Measurements from ENCODE around the gene CBLB. TPM values are rescaled to one million over a fixed set of nuclear protein-coding genes. Genes with fewer than 3 reads are reported as not detected.
"Not testable (repeated sequence)": the region's sequence is repeated elsewhere in the genome, so short reads cannot be mapped to it uniquely, and the experiment has no call there.

Gene CBLB
- polyA plus RNA-seq, 3 donors: 43.2 to 57.0 (median 49.9) TPM

DNA sequence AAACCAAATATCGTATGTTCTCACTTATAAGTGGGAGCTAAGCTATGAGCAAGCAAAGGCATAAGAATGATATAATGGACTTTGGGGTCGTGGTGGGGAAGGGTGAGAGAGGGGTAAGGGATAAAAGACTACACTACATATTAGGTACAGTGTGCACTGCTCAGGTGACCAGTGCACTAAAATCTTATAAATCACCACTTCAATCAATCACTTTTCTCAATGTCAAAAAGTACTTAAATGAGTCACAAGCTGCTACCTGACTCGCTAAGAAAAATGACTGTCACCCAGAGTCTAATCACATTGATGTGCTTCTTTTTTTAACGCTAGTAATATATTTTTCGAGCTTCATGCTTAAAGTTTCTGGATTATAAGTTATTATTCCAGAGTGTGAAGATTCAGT lies 95.5 kb downstream of the CBLB start:
- no peak for DNase-seq (ENCODE audit: extremely low read depth in 1 of 11, low read depth in 9 of 11, low spot score in 4 of 11)

DNA sequence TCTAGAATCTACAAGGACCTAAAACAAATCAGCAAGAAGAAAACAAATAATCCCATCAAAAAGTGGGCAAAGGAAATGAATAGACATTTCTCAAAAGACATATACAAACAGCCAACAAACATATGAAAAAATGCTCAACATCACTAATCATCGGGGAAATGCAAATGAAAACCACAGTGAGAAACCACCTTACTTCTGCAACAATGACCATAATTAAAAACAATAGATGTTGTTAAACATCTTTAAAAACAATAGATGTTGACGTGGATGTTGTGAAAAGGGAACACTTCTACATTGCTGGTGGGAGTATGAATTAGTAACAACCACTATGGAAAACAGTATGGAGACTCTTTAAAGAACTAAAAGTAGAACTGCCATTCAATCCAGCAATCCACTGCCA lies 96.2 kb downstream of the CBLB start:
- DNase-seq (ENCODE audit: extremely low read depth in 1 of 11, low read depth in 9 of 11, low spot score in 4 of 11): no peak

DNA sequence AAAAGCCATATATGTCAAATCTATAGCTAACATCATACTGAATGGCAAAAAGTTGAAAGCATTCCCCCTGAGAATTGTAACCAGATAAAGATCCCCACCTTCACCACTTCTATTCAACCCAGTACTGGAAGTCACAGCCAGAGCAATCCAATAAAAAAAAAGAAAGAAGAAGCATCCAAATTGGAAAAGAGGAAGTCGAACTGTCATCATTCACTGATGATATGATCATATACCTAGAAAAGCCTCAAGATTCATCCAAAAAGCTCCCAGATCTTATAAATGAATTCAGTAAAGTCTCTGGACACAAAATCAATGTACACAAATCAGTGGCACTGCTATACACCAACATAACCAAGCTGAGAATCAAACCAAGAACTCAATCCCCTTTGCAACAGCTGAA lies 97.4 kb downstream of the CBLB start:
- no peak for DNase-seq (ENCODE audit: extremely low read depth in 1 of 11, low read depth in 9 of 11, low spot score in 4 of 11)

DNA sequence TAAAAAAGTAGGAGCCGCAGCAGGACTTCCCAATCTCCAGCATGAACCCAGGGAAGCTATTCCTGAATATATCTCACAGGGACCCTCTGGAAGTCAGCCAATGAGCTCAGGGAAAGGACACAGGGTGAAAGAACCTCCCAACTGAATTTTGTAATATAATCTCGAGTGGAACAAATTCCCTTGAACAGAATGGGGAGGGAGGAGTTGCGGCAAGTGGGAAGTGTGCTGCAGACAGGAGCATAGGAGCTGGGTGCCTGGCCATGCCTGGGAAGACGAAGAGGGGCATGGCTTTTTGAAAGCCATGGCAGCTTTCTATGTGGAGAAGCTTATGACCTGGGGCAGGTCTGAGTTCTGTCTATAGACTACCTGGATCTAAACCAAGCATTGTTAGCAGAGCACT lies 98.4 kb downstream of the CBLB start:
- DNase-seq (ENCODE audit: extremely low read depth in 1 of 11, low read depth in 9 of 11, low spot score in 4 of 11): no peak

DNA sequence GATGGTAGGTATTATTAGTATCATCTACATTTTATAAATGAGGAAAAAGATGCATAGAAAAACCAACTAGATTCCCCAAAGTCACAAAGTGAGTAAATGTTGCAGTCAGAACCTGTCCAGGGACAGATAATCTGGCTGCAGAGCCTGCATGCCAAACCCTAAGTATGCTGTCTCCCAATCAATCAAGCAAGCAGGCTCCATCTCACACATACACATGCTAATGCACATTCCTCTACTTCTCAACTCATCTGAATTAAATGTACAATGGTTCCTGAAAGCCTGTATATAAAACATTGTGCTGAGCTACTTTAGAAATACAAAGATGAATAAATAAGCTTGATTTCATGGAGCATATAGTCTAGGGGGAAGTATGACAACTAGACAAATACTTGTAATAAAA lies 101.0 kb downstream of the CBLB start:
- DNase-seq (ENCODE audit: extremely low read depth in 1 of 11, low read depth in 9 of 11, low spot score in 4 of 11): no peak

DNA sequence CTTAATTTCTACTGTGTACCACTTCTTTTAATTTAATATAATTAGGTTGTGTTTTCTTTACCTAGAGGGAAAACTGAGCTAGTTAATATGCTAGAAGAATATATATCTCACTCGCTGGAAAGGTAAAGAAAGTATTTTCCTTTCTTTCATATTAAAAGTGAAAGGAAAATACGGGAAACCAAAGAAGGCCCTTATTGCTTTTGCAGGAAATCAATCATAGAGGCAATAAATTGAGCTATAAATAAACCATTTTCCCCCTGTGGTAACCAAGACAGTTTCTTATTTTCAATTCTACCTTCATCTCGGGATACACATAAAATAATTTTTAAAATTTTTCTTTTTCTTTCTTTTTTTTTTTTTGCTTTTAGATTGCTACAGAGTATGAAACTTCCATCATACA lies 101.6 kb downstream of the CBLB start:
- no peak for DNase-seq (ENCODE audit: extremely low read depth in 1 of 11, low read depth in 9 of 11, low spot score in 4 of 11)

DNA sequence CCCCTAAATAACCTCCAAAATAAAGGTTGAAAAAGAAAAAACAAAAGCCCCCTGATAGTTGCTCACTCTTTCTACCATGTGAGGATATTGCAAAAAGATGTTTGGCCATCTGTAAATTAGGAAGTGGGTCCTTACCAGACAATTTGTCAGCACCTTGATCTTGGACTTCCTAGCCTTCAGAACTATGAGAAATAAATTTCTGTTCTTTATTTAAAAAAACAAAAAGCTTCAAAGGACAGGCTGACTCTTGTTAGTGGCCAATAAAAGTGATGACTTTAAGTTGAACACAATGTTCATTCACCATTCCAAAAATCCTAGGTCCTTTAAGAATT lies 103.5 kb downstream of the CBLB start:
- no peak for DNase-seq (ENCODE audit: extremely low read depth in 1 of 11, low read depth in 9 of 11, low spot score in 4 of 11)

DNA sequence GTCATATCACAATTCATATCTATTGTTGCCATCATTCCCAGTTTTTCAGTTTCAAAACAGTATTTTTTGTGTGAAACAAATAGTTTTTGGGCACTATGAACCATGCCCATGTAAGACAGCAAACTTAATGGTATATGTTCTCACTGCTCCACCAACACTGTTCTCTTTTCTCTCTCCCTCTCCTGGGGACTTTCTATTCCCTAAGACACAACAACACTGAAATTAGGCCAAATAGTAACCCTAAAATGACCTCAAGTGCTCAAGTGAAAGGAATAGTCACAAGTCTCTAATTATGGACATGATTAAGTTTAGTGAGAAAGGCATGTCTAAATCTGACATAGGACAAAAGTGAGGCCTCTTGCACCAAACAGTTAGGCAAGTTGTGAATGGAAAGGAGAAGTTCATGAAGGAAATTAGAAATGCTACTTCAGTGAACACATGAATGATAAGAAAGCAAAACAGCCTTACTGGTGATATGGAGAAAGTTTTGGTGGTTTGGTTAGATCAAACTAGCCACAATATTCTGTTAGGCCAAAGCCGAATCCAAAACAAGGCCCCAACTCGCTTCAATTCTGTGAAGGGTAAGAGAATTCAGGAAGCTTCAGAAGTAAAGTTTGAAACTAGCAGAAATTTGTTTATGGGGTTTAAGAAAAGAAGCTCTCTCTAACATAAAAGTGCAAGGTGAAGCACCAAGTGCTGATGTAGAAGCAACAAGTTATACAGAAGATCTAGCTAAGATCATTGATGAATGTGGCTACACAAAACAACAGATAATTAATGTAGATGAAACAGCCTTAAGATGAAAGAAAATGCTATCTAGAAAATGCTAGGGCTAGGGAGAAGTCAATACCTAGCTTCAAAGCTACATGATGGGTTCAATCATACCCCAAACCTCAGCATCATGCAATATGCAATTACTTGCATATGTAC lies 104.2 kb downstream of the CBLB start:
- no peak for DNase-seq (ENCODE audit: extremely low read depth in 1 of 11, low read depth in 9 of 11, low spot score in 4 of 11)

DNA sequence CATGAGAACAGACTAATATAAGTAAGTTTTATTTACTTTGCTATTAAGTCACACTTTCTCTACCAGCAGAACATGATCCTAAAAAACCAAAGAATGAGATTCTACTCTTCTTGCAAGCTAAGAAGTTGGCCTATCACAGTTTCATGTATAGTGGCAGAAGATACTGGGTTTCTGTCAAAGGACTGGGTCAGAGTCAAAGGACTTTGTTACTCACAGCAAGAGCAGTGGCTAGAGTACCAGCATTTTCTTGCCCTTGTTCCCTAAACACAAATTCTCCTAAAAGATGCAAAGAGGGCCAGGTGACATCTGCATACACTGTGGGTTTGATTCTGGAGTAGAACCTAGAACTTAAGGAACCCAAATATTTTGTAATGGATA lies 105.2 kb downstream of the CBLB start:
- DNase-seq (ENCODE audit: extremely low read depth in 1 of 11, low read depth in 9 of 11, low spot score in 4 of 11): no peak

DNA sequence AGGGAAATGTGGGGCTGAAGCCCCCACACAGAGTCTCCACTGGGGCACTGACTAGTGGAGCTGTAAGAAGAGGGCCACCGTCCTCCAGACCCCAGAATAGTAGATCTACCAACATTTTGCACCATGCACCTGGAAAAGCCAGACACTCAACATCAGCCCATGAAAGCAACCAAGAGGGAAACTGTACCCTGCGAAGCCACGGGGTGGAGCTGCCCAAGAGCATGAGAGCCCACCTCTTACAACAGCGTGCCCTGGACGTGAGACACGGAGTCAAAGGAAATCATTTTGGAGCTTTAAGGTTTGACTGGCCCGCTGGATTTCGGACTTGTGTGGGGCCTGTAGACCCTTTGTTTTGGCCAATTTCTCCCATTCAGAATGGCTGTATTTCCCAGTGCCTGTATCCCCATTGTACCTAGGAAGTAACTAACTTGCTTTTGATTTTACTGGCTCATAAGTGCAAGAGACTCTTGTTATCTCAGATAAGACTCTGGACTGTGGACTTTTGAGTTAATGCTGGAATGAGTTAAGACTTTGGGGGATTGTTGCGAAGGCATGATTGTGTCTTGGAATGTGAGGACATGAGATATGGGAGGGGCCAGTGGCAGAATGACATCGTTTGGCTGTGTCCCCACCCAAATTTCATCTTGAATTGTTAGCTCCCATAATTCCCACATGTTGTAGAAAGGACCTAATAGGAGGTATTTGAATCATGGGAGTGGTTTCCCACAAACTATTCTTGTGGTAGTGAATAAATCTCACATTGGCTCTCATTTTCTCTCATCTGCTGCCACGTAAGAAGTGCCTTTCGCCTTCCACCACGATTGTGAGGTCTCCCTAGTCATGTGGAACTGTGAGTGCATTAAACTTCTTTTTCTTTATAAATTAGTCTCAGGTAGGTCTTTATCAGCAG lies 105.8 kb downstream of the CBLB start:
- no peak for DNase-seq (ENCODE audit: extremely low read depth in 1 of 11, low read depth in 9 of 11, low spot score in 4 of 11)

DNA sequence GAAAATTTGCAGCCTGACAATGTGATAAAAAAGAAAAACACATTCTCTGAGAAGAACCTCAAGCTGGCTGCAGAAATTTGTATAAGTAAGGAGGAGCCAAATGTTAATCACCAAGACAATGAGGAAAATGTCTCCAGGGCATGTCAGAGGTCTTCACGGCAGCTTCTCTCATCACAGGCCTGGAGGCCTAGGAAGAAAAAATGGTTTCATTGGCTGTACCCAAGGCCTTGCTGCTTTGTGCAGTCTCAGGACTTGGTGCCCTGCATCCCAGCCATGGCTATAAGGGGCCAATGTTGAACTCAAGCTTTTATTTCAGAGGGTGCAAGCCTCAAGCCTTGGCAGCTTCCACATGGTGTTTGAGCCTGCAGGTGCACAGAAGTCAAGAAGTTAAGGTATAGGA lies 106.6 kb downstream of the CBLB start:
- not testable (repeated sequence) for DNase-seq (ENCODE audit: extremely low read depth in 1 of 11, low read depth in 9 of 11, low spot score in 4 of 11)

DNA sequence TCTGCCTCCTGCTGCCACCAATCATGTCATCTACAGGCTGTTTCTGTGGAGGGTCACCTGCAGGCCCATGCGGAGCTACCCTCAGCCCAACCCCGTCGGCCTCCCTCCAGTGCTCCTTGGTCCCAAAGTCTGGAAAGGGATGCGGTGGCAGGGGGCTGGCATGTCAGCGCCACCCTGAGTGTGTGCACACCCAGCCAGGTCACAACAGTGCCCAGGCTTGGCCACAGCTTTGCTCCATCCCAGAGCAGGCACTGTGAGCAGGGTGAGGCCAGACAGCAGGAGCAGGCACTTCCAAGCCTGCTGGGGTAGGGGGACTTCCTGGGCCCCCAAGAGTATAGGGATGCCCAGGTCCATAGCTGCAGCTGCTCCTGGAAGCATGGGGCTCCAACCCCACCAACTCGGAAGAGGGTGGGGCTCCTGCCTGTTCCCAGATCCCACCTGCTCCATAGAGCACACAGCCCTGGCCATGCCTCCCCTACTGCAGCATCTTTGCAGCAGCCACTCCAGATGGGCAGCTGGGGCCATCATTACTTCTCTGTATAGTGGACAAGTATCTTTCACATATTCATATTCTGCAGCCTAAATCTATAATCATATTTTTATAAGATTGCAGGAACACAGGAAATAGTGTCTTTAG lies 109.3 kb downstream of the CBLB start:
- DNase-seq (ENCODE audit: extremely low read depth in 1 of 11, low read depth in 9 of 11, low spot score in 4 of 11): no peak

DNA sequence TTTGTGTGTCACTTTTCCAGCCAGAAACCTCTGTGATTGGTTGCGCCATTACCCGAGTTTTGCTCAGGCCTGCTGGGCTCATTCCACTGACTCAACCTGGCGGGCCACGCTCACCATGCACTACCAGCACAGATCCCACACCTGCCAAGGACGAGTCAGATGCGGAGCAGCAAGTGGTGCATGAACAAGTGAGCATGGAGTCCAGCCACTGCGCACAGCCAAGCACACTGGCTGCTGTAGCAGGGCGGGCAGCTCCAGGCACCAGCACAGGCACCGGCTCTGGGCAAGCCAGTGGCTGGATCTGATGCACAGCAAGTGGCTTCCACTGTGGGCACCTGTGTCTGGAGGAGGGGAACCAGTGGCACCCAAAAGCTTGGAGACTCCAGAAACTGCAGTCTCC lies 110.4 kb downstream of the CBLB start:
- no peak for DNase-seq (ENCODE audit: extremely low read depth in 1 of 11, low read depth in 9 of 11, low spot score in 4 of 11)

DNA sequence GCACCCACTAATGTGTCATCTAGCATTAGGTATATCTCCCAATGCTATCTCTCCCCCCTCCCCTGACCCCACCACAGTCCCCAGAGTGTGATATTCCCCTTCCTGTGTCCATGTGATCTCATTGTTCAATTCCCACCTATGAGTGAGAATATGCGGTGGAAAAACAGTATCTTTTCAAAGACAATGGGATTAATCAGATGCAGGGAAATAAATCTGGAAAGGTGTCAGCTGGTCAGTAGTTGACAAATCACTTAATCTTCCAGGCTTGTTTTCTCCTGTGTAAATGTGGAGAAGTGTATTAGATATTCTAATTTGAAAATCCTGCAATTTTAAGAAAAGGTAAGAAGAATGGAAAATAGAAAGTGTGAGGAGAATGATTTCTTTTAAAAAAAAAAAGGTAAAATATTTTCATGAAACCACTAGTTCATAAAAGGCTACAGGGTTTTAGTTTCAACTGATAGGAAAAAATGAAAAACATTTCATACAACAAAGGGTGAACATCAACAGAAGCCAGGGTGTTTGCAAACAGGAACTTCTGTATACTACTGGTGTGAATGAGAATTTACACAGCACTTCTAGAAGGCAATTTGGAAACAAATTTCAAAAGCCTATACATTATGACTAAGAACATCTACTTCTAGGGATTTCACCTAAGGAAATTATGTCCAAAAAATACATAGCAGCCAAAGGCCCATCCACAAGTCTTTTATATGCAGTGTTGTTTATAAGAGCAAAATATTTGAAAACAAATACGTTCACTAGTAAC lies 113.5 kb downstream of the CBLB start:
- no peak for DNase-seq (ENCODE audit: extremely low read depth in 1 of 11, low read depth in 9 of 11, low spot score in 4 of 11)

DNA sequence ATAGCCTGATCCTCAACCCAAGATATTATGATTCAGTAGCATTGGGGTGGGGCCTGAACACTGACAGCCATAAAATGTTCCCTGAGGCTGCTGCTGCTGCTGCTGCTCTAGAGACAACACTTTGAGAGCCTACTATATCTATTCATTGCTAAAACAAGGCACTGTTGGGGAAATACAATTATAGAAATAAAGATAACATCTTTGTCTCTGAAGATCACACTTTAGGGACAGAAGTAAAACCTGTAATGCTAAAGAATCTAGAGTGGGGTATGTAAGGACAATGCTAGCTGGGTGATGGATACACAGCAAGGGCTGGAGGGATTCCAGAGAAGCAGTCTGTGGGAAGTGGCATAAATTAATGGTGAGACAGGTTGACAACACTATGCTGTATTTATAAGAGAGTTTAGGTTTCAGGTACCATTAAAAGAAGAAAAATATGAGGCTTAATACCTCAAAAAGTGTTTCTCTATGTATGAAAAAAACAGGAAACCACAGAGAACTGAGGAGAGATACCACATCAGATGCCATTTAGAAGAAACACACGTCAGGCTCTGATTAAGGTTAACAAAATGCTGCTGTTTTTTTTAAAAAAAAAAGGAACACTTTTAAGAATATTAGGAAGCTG lies 115.9 kb downstream of the CBLB start:
- no peak for DNase-seq (ENCODE audit: extremely low read depth in 1 of 11, low read depth in 9 of 11, low spot score in 4 of 11)

DNA sequence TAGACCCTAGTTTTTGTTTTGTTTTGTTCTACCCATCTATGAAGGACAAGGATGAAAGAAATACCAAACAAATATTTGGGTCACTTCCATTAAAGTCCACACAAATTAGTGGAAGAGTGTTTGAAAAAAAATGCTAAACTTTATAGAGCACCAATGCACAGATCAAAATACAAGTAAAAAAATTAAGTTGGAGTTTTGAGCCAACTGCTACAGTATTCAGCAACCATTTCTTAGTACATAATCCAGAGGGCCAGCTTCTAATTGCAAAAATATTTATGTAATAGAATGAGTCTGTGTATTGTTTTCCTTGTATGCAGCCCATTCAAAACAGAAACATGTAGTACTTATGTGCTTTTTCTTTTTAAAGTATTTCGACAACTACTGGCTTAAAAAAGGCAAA lies 121.1 kb downstream of the CBLB start:
- DNase-seq (ENCODE audit: extremely low read depth in 1 of 11, low read depth in 9 of 11, low spot score in 4 of 11): no peak

DNA sequence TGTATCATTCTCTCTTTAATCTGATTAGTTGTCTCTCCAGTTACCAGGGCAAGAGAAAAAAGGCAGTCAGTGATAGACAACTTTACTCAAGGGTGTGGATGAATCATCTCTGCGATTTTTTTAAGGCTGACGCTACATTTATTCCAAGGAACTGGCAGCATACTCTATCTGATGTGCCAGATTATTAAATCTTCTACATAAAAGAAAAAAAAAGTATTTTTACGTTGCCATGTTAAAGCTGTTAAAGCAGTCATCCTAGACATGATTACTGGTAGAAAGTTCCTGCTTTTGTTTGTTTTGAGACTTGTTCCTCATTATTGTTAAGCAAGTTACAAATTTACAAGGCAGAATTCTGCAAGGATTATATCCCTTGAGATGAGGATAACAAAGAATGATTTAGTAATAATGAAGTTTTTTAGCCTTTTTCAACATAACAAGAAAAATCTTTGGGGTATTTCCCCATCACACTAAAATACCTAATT lies 121.7 kb downstream of the CBLB start:
- DNase-seq (ENCODE audit: extremely low read depth in 1 of 11, low read depth in 9 of 11, low spot score in 4 of 11): no peak

DNA sequence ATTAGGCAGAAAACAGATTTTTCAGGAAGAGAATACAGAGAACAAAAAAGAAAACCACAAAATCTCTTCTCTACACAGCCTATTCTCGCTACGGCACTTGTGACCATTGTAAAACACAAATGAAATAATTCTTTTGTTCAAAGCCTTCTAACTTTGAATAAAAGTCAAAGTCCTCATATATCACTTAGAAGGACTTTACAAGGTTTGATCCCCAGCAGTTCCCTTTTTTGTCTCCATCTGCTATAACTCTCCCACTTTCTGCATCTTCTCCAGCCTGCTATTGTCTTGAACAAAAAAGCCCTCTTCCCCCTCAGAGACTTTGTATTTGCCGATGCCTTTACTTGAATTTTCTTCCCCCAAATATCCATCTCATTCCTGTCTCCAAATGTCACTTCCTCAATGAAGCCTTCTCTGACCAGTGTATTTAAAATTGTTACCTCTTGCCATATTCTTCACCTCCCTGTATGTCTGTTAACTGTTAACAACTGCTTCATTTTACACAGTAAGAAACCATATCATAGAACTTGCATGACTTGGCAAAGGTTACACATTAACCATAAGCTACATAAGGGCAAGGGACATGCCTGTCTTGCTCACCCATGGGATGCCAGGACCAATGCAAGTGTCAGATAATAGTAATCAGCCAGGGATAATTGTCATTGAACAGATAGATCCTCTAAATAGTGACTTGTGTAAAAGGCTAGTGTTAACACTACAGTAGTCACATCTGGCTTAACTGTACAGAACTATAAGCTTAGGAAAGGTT lies 122.4 kb downstream of the CBLB start:
- DNase-seq (ENCODE audit: extremely low read depth in 1 of 11, low read depth in 9 of 11, low spot score in 4 of 11): no peak
